CD4-positive, alpha-beta T cell treated with Interleukin-6 at 100 ng/mL for 8 hours (primary cell): Measurements from ENCODE around the gene LDHD.

Source experiments
- DNase-seq: peaks from one replicate; pipeline ENCODE4 v3.0.0-alpha.2; 2020; ENCODE audit warnings: mixed read lengths, low spot score

Gene LDHD

GRCh38 chr16:75114946-75115825 is 1.4 kb downstream of the LDHD start:
- DNase-seq = no peak

- DNase-seq = no peak
Observed at GRCh38 chr16:75114179-75114945, 2.2 kb downstream of the LDHD start.

- DNase-seq = no peak
Observed at GRCh38 chr16:75113541-75114121, 2.9 kb downstream of the LDHD start.

GRCh38 chr16:75112734-75113491 is 3.7 kb downstream of the LDHD start:
- no peak for DNase-seq

GRCh38 chr16:75111961-75112733 is 4.4 kb downstream of the LDHD start:
- no peak for DNase-seq

GRCh38 chr16:75111514-75111940 is 5.1 kb downstream of the LDHD start:
- DNase-seq = no peak

GRCh38 chr16:75110637-75111513 is 5.7 kb downstream of the LDHD start:
- DNase-seq = peak; percentile 80

GRCh38 chr16:75109732-75110243 is 6.8 kb downstream of the LDHD start:
- peak; percentile 24 for DNase-seq

GRCh38 chr16:75108792-75109731 is 7.5 kb downstream of the LDHD start:
- peak; percentile 80 for DNase-seq

GRCh38 chr16:75107505-75107904 is 9.1 kb downstream of the LDHD start:
- DNase-seq = no peak

- no peak for DNase-seq
Observed at GRCh38 chr16:75106351-75107274, 10.0 kb downstream of the LDHD start.

- no peak for DNase-seq
Observed at GRCh38 chr16:75105306-75106061, 11.1 kb downstream of the LDHD start.

- no peak for DNase-seq
Observed at GRCh38 chr16:75104836-75105235, 11.7 kb downstream of the LDHD start.

GRCh38 chr16:75103994-75104393 is 12.6 kb downstream of the LDHD start:
- DNase-seq = no peak

- no peak for DNase-seq
Observed at GRCh38 chr16:75102595-75102994, 14.0 kb downstream of the LDHD start.

GRCh38 chr16:75101635-75102034 is 14.9 kb downstream of the LDHD start:
- DNase-seq = no peak

GRCh38 chr16:75100603-75100990 is 16.0 kb downstream of the LDHD start:
- DNase-seq = no peak
